GM10847 (cell line): ENCODE measurements around the gene ESYT1.

Experiments
- POLR2A ChIP-seq: IDR thresholded peaks from 2 replicates; pipeline ENCODE4 v1.6.1; 2011; ENCODE audit not compliant: insufficient read length; ENCODE audit errors: extremely low read depth

Gene ESYT1, protein sequence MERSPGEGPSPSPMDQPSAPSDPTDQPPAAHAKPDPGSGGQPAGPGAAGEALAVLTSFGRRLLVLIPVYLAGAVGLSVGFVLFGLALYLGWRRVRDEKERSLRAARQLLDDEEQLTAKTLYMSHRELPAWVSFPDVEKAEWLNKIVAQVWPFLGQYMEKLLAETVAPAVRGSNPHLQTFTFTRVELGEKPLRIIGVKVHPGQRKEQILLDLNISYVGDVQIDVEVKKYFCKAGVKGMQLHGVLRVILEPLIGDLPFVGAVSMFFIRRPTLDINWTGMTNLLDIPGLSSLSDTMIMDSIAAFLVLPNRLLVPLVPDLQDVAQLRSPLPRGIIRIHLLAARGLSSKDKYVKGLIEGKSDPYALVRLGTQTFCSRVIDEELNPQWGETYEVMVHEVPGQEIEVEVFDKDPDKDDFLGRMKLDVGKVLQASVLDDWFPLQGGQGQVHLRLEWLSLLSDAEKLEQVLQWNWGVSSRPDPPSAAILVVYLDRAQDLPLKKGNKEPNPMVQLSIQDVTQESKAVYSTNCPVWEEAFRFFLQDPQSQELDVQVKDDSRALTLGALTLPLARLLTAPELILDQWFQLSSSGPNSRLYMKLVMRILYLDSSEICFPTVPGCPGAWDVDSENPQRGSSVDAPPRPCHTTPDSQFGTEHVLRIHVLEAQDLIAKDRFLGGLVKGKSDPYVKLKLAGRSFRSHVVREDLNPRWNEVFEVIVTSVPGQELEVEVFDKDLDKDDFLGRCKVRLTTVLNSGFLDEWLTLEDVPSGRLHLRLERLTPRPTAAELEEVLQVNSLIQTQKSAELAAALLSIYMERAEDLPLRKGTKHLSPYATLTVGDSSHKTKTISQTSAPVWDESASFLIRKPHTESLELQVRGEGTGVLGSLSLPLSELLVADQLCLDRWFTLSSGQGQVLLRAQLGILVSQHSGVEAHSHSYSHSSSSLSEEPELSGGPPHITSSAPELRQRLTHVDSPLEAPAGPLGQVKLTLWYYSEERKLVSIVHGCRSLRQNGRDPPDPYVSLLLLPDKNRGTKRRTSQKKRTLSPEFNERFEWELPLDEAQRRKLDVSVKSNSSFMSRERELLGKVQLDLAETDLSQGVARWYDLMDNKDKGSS

GRCh38 chr12:56127888-56128669 lies at the start of gene ESYT1:
Gene ESYT1, plus strand, starts transcription at chr12:56128267. Its CDS starts 53 bp downstream, at chr12:56128320.
- TF ChIP-seq POLR2A, result peak; percentile 37

GRCh38 chr12:56078427-56078826 lies 49.6 kb upstream of the ESYT1 start:
- TF ChIP-seq POLR2A, result no peak

DNA sequence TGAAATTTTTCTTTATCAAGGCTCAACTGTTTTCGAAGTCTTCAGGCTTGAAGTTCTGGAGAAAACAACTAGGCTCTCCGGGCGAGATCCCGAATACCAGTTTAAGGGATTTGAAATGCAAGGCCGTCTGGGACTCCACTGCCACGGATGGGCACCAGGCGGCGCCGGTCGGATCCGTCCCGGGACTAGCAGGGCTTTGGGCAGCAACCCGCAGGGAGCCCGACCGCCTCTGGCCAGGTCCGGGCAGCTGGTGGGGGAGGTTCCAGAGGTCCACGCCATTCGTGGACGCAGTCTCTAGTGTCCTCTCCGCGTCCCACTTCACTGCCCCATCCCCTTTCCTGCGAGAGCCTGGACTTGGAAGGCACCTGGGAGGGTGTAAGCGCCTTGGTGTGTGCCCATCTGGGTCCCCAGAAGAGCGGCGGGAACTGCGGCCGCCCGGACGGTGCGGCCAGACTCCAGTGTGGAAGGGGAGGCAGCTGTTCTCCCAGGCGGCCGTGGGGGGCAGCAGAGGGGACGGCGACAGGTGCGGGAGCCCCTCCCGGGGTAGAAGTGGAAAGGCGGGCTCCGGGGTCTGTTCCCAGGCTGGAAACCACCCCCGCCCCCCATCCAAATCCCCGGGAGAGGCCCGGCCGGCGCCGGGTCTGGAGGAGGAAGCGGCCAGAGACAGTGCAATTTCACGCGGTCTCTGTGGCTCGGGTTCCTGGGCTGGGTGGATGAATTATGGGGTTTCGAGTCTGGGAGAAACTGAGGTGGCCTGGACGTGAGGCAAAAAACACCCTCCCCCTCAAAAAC lies 48.9 kb upstream of the ESYT1 start:
- TF ChIP-seq POLR2A, result no peak

DNA sequence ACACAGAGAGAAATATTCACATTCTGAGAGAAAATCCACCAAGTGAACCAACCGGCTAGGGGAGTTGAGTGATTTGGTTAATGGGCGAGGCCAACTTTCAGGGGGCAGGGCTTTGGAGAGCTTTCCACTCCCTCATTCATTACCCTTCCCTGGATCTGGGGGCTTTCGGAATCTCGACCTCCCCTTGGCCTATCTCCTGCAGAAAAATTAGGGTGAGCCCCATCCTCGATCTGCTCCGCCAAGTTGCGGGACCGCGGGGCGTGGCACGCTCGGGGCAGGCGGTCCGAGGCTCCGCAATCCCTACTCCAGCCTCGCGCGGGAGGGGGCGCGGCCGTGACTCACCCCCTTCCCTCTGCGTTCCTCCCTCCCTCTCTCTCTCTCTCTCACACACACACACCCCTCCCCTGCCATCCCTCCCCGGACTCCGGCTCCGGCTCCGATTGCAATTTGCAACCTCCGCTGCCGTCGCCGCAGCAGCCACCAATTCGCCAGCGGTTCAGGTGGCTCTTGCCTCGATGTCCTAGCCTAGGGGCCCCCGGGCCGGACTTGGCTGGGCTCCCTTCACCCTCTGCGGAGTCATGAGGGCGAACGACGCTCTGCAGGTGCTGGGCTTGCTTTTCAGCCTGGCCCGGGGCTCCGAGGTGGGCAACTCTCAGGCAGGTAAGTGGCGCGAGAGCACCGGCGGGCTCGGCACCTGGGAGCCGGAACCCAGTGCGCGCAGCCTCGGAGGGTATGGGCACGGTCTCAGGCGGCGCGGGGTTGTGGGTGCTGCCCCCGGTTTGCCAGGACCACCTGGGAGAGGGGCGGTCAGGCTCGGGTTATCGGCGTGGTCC lies 48.1 kb upstream of the ESYT1 start, which contains the start of gene ERBB3:
TSS of gene ERBB3 (plus strand) at position 443 of the 833 bp plus-strand sequence. CDS start at position 579, 136 bp downstream.
- TF ChIP-seq POLR2A, result no peak

- TF ChIP-seq POLR2A, result no peak
Measured at GRCh38 chr12:56080556-56081138, 47.4 kb upstream of the ESYT1 start.

- TF ChIP-seq POLR2A, result no peak
Measured at GRCh38 chr12:56081393-56082347, 46.4 kb upstream of the ESYT1 start.

GRCh38 chr12:56082382-56082781 lies 45.7 kb upstream of the ESYT1 start:
- TF ChIP-seq POLR2A, result no peak

GRCh38 chr12:56082967-56083366 lies 45.1 kb upstream of the ESYT1 start:
- no peak for TF ChIP-seq POLR2A

DNA sequence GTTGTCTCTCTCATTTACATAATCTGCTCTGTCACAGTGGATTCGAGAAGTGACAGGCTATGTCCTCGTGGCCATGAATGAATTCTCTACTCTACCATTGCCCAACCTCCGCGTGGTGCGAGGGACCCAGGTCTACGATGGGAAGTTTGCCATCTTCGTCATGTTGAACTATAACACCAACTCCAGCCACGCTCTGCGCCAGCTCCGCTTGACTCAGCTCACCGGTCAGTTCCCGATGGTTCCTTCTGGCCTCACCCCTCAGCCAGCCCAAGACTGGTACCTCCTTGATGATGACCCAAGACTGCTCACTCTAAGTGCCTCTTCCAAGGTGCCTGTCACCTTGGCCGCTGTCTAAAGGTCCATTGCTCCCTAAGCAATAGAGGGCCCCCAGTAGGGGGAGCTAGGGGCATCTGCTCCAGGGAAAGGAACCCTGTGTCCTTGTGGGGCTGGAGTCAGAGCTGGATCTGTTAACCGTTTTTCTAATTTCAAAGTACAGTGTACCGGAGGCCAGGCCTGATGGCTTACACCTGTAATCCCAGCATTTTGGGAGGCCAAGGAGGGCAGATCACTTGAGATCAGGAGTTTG lies 43.0 kb upstream of the ESYT1 start:
- no peak for TF ChIP-seq POLR2A

DNA sequence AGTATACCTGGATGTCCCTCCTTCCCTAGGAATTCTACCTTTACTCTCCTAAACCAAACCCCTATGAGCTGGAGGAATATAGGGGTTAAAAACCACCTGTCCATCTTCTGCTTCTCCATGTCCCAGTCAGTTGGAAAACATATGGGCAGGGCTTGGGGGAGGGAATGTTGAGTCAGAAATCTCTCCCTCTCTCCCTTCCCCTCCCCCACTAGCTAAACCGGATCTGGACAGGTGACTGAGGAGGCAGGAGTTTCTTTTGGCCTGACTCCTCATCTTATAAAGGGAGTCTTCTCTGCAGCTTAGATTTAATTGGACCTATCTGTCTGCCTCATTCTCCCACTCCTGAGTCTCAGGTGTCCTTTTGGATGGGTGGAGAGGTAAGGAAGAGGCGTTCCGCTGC lies 42.0 kb upstream of the ESYT1 start:
- TF ChIP-seq POLR2A, result no peak

- TF ChIP-seq POLR2A, result no peak
Measured at GRCh38 chr12:56086608-56087007, 41.5 kb upstream of the ESYT1 start.
